Hepatocyte (in vitro differentiated cells): ENCODE measurements around the gene C1orf115.

Experiments
- EZH2 ChIP-seq: fragments of 200-600 bp; sonication (generic); IDR thresholded peaks from 2 replicates; pipeline ENCODE4 v1.6.1; 2016; ENCODE audit warnings: antibody characterized with exemption, mild to moderate bottlenecking, borderline replicate concordance
- TF ChIP-seq, protein P1 (sequence below): fragments of 200-600 bp; sonication (generic); IDR thresholded peaks from 2 replicates; pipeline ENCODE4 v1.5.1; 2016; ENCODE audit warnings: antibody characterized with exemption, mild to moderate bottlenecking; ENCODE audit not compliant: poor library complexity

DNA sequence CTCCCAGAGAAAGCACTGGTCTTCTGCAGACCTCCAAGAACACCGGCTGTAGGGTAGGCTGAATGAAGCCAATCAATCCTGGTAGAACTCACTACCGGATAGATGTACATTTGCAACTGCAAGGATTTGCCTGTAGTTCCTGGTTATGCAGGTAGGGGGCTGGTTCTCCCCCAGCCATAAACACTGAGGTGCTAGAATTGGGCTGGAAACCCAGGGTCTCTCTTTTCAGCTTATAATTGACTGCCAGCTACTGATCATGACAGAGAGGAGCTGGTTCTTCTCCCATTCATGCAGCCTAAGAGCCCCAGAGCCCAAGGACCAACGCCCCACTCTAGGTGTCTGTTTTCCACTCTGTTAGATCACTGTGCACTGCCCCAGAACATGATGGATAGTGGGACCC, 36.5 kb downstream of the C1orf115 start:
- TF ChIP-seq, protein P1, sequence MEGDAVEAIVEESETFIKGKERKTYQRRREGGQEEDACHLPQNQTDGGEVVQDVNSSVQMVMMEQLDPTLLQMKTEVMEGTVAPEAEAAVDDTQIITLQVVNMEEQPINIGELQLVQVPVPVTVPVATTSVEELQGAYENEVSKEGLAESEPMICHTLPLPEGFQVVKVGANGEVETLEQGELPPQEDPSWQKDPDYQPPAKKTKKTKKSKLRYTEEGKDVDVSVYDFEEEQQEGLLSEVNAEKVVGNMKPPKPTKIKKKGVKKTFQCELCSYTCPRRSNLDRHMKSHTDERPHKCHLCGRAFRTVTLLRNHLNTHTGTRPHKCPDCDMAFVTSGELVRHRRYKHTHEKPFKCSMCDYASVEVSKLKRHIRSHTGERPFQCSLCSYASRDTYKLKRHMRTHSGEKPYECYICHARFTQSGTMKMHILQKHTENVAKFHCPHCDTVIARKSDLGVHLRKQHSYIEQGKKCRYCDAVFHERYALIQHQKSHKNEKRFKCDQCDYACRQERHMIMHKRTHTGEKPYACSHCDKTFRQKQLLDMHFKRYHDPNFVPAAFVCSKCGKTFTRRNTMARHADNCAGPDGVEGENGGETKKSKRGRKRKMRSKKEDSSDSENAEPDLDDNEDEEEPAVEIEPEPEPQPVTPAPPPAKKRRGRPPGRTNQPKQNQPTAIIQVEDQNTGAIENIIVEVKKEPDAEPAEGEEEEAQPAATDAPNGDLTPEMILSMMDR = no peak
- TF ChIP-seq EZH2 = no peak
